Activated T-helper 2 cell treated with anti-CD3 and anti-CD28 coated beads, Interferon-gamma antibody, Interleukin-2, Interleukin-4, amounts not matched to agents 10 μg/mL and 5 μg/mL and 100 μg/mL, durations not matched to agents 14 hours and 24 hours and 36 hours (primary cell): ENCODE measurements around the gene LIN28A. TPM values are rescaled to one million over a fixed set of nuclear protein-coding genes. Genes with fewer than 3 reads are reported as not detected.

Source experiments
- DNase-seq: peaks from one replicate; pipeline ENCODE4 v3.0.0; 2021; ENCODE audit warnings: low spot score
- H3K27ac Mint-ChIP-seq: one replicate; pipeline ENCODE4 v1.8.0; 2021; ENCODE audit warnings: mixed read lengths
- H3K27me3 Mint-ChIP-seq: one replicate; pipeline ENCODE4 v1.8.0; 2021; ENCODE audit warnings: low read depth, mixed read lengths
- H3K36me3 Mint-ChIP-seq: one replicate; pipeline ENCODE4 v1.8.0; 2021; ENCODE audit warnings: low read depth, mixed read lengths
- H3K4me1 Mint-ChIP-seq: one replicate; pipeline ENCODE4 v1.8.0; 2021; ENCODE audit warnings: low read depth, mixed read lengths
- H3K4me3 Mint-ChIP-seq: one replicate; pipeline ENCODE4 v1.8.0; 2021; ENCODE audit warnings: low read depth, mild to moderate bottlenecking, moderate library complexity, mixed read lengths
- H3K9me3 Mint-ChIP-seq: one replicate; pipeline ENCODE4 v1.8.0; 2021; ENCODE audit warnings: mixed read lengths
- intact Hi-C: fragments of 100-400 bp; cut with micrococcal nuclease; formaldehyde crosslinking; loops from one replicate; pipeline ENCODE4 v1.15.1; 2023
- total RNA-seq: library from RNA; stranded (reverse); gene quantifications from 2 replicates; pipeline ENCODE4 v1.2.3, GENCODE V29; 2022

Gene LIN28A
- total RNA-seq, 1 donor from 2014 or later = not detected

- H3K36me3 Mint-ChIP-seq = peaks cover 61% of the 10 kb centered on the region
- H3K27ac Mint-ChIP-seq = peak overlapping the region; percentile 26
- intact Hi-C loops = no loop called here
- H3K9me3 Mint-ChIP-seq = no peaks in the 10 kb centered on the region
- no peaks in the 10 kb centered on the region for H3K27me3 Mint-ChIP-seq
- no peak for DNase-seq
- peaks cover 27% of the 10 kb centered on the region for H3K4me1 Mint-ChIP-seq
- H3K4me3 Mint-ChIP-seq = no peak overlapping the region
These were observed 67.0 kb downstream of the LIN28A start for GRCh38 chr1:26477446-26478152.

GRCh38 chr1:26478159-26478558 is 67.5 kb downstream of the LIN28A start:
- no peak for DNase-seq
- intact Hi-C loops = no loop called here
- H3K27ac Mint-ChIP-seq = no peak overlapping the region
- no peak overlapping the region for H3K4me3 Mint-ChIP-seq
- peaks cover 31% of the 10 kb centered on the region for H3K4me1 Mint-ChIP-seq
- H3K27me3 Mint-ChIP-seq = no peaks in the 10 kb centered on the region
- peaks cover 59% of the 10 kb centered on the region for H3K36me3 Mint-ChIP-seq
- H3K9me3 Mint-ChIP-seq = no peaks in the 10 kb centered on the region

- intact Hi-C loops = no loop called here
- no peak for DNase-seq
- H3K9me3 Mint-ChIP-seq = no peaks in the 10 kb centered on the region
- peaks cover 24% of the 10 kb centered on the region for H3K4me1 Mint-ChIP-seq
- H3K27me3 Mint-ChIP-seq = no peaks in the 10 kb centered on the region
- peaks cover 51% of the 10 kb centered on the region for H3K36me3 Mint-ChIP-seq
- no peak overlapping the region for H3K4me3 Mint-ChIP-seq
- H3K27ac Mint-ChIP-seq = peak overlapping the region; percentile 35
These were observed 68.4 kb downstream of the LIN28A start for GRCh38 chr1:26478988-26479387.

Other genes starting within 250 kb of the LIN28A start
- not detected in 2 replicates for gene C1orf232, start 241.9 kb upstream of the LIN28A start, total RNA-seq
- gene ZNF593, start 240.9 kb upstream of the LIN28A start, total RNA-seq = 57.5 and 65.0 TPM in 2 replicates
- gene ZNF593OS, start 239.0 kb upstream of the LIN28A start, total RNA-seq = not detected in 2 replicates
- gene CNKSR1, start 233.3 kb upstream of the LIN28A start, total RNA-seq = 3.4 TPM in 2 replicates
- not detected in 2 replicates for gene CATSPER4, start 220.2 kb upstream of the LIN28A start, total RNA-seq
- 39.6 and 39.8 TPM in 2 replicates for gene CEP85, start 176.6 kb upstream of the LIN28A start, total RNA-seq
- 437 TPM in 2 replicates for gene SH3BGRL3, start 130.7 kb upstream of the LIN28A start, total RNA-seq
- 13.1 and 14.2 TPM in 2 replicates for gene UBXN11, start 104.2 kb upstream of the LIN28A start, total RNA-seq
- 237 and 243 TPM in 2 replicates for gene CD52, start 92.9 kb upstream of the LIN28A start, total RNA-seq
- gene CRYBG2, start 56.7 kb upstream of the LIN28A start, total RNA-seq = 0.32 and 0.98 TPM in 2 replicates
- gene ZNF683, start 38.1 kb upstream of the LIN28A start, total RNA-seq = not detected in 2 replicates
- gene DHDDS, start 21.5 kb downstream of the LIN28A start, total RNA-seq = 56.2 and 57.3 TPM in 2 replicates
- 579 and 591 TPM in 2 replicates for gene HMGN2, start 61.6 kb downstream of the LIN28A start, total RNA-seq
- 190 and 199 TPM in 2 replicates for gene RPS6KA1, start 118.9 kb downstream of the LIN28A start, total RNA-seq